GM23338 (cell line): ENCODE measurements around the gene RETNLB. TPM values are rescaled to one million over a fixed set of nuclear protein-coding genes. Genes with fewer than 3 reads are reported as not detected.

Experiments used
- ATAC-seq: fragments of 200-7000 bp; cut with Tn5 transposase; 3 replicates; pipeline ENCODE4 v1.9.1; 2020
- DNase-seq: peaks from one replicate; pipeline ENCODE4 v3.0.0-alpha.2; 2015; ENCODE audit warnings: low spot score
- H2AFZ ChIP-seq: fragments of 200-600 bp; sonication (generic); 2 replicates; pipeline ENCODE4 v1.8.0; 2016; ENCODE audit warnings: antibody characterized with exemption, mild to moderate bottlenecking, moderate library complexity
- H3F3A ChIP-seq: fragments of 200-600 bp; sonication (generic); replicated peaks from 2 replicates; pipeline ENCODE4 v1.8.0; 2017; ENCODE audit warnings: antibody characterized with exemption, mixed run types, low read depth
- H3K27ac ChIP-seq: fragments of 200-600 bp; sonication (generic); 2 replicates; pipeline ENCODE4 v1.6.1; 2016; ENCODE audit warnings: low read depth
- H3K27me3 ChIP-seq: fragments of 200-600 bp; sonication (generic); 2 replicates; pipeline ENCODE4 v1.8.0; 2016; ENCODE audit warnings: mild to moderate bottlenecking, mixed run types, moderate library complexity; ENCODE audit not compliant: insufficient read depth
- H3K36me3 ChIP-seq: fragments of 200-600 bp; sonication (generic); 2 replicates; pipeline ENCODE4 v1.8.0; 2016; ENCODE audit warnings: mild to moderate bottlenecking; ENCODE audit not compliant: insufficient read depth
- H3K4me1 ChIP-seq: fragments of 200-600 bp; sonication (generic); 2 replicates; pipeline ENCODE4 v1.8.0; 2016; ENCODE audit warnings: mild to moderate bottlenecking, moderate library complexity; ENCODE audit not compliant: insufficient read depth
- H3K4me2 ChIP-seq: fragments of 200-600 bp; sonication (generic); 2 replicates; pipeline ENCODE4 v1.7.1; 2017; ENCODE audit warnings: mixed run types
- H3K4me3 ChIP-seq: fragments of 200-600 bp; sonication (generic); 2 replicates; pipeline ENCODE4 v1.6.1; 2016; ENCODE audit warnings: mixed run types
- H3K79me2 ChIP-seq: fragments of 200-600 bp; sonication (generic); replicated peaks from 2 replicates; pipeline ENCODE4 v1.8.0; 2017; ENCODE audit warnings: mild to moderate bottlenecking; ENCODE audit not compliant: insufficient read depth
- H3K9me2 ChIP-seq: fragments of 200-600 bp; sonication (generic); 2 replicates; pipeline ENCODE4 v1.8.0; 2017; ENCODE audit not compliant: insufficient read depth
- H4K20me1 ChIP-seq: fragments of 200-600 bp; sonication (generic); replicated peaks from 2 replicates; pipeline ENCODE4 v1.8.0; 2017; ENCODE audit warnings: mild to moderate bottlenecking; ENCODE audit not compliant: insufficient read depth
- H3K27ac Mint-ChIP-seq: 2 replicates; pipeline ENCODE4 v1.8.0; 2020; ENCODE audit warnings: inconsistent platforms, mild to moderate bottlenecking, moderate library complexity, mixed read lengths
- H3K27me3 Mint-ChIP-seq: 3 replicates; pipeline ENCODE4 v1.8.0; 2022; ENCODE audit warnings: low read depth, mild to moderate bottlenecking, moderate library complexity, mixed read lengths, inconsistent platforms; ENCODE audit not compliant: insufficient read depth, poor library complexity
- H3K36me3 Mint-ChIP-seq: 3 replicates; pipeline ENCODE4 v1.8.0; 2021; ENCODE audit warnings: low read depth, mild to moderate bottlenecking, inconsistent platforms, moderate library complexity, mixed read lengths
- H3K4me1 Mint-ChIP-seq: 3 replicates; pipeline ENCODE4 v1.8.0; 2020; ENCODE audit warnings: mild to moderate bottlenecking, inconsistent platforms, mixed read lengths
- H3K4me3 Mint-ChIP-seq: 3 replicates; pipeline ENCODE4 v1.8.0; 2021; ENCODE audit warnings: moderate library complexity, mild to moderate bottlenecking, inconsistent platforms, mixed read lengths
- H3K9me3 Mint-ChIP-seq: 3 replicates; pipeline ENCODE4 v1.8.0; 2020; ENCODE audit warnings: moderate library complexity, mild to moderate bottlenecking, inconsistent platforms, mixed read lengths
- CREB1 ChIP-seq: fragments of 250-450 bp; sonication (Bioruptor Pico); IDR thresholded peaks from 2 replicates; pipeline ENCODE4 v1.5.0; 2020; ENCODE audit warnings: low read depth, mild to moderate bottlenecking, moderate library complexity
- CTCF ChIP-seq, 2 experiments: fragments of 200-600 bp in 1 of 2; sonication (generic) in 1 of 2; conservative IDR thresholded peaks; 2 replicates each; pipeline versions ENCODE4 v1.5.1 to v1.6.1; 2016 to 2017; ENCODE audit warnings: antibody characterized with exemption in 2 of 2, low read depth in 2 of 2, mild to moderate bottlenecking in 2 of 2, moderate library complexity in 1 of 2
- ETS1 ChIP-seq: IDR thresholded peaks from 2 replicates; pipeline ENCODE4 v1.6.1; 2016; ENCODE audit warnings: antibody characterized with exemption
- EZH2 ChIP-seq: fragments of 200-600 bp; sonication (generic); IDR thresholded peaks from one replicate; pipeline ENCODE4 v1.8.0; 2017; ENCODE audit warnings: antibody characterized with exemption, mild to moderate bottlenecking, low read depth; ENCODE audit not compliant: unreplicated experiment
- EZH2phosphoT487 ChIP-seq: fragments of 200-600 bp; sonication (generic); IDR thresholded peaks from one replicate; pipeline ENCODE4 v1.8.1; 2018; ENCODE audit warnings: antibody characterized with exemption; ENCODE audit not compliant: unreplicated experiment
- JUNB ChIP-seq: IDR thresholded peaks from one replicate; pipeline ENCODE4 v1.6.1; 2016; ENCODE audit warnings: antibody characterized with exemption; ENCODE audit not compliant: unreplicated experiment
- POLR2AphosphoS5 ChIP-seq: IDR thresholded peaks from 2 replicates; pipeline ENCODE4 v1.6.1; 2016; ENCODE audit warnings: antibody characterized with exemption, low read depth
- ZNF114 ChIP-seq: fragments of 250-450 bp; sonication (Bioruptor Pico); IDR thresholded peaks from 2 replicates; pipeline ENCODE4 v1.5.0; 2020; ENCODE audit warnings: mild to moderate bottlenecking, moderate library complexity
- ZNF331 ChIP-seq: fragments of 250-450 bp; sonication (Bioruptor Pico); IDR thresholded peaks from 2 replicates; pipeline ENCODE4 v1.5.0; 2020; ENCODE audit warnings: low read depth, mild to moderate bottlenecking, moderate library complexity
- ZNF462 ChIP-seq: fragments of 250-450 bp; sonication (Bioruptor Pico); IDR thresholded peaks from 2 replicates; pipeline ENCODE4 v1.5.0; 2020; ENCODE audit warnings: mild to moderate bottlenecking, moderate library complexity
- polyA plus RNA-seq: library from polyadenylated mRNA; unstranded; fragments of >200 nt; fragmentation: Nextera tagmentation; extraction: Ambion mirVana; gene quantifications from 2 replicates; pipeline ENCODE4 v1.2.1, GENCODE V29; 2016
- total RNA-seq: library from RNA; depleted of rRNA; stranded (reverse); fragments of >200 nt; shearing (Covaris generic); gene quantifications from 2 replicates; pipeline ENCODE4 v1.2.3, GENCODE V29; 2014

The RETNLB gene
- total and polyA plus RNA-seq, 2 experiments from 2014 or later: not detected

- TF ChIP-seq JUNB (no peak), CREB1 (CRISPR knock-in tag) (no peak), ETS1 (no peak), ZNF331 (CRISPR knock-in tag) (no peak)
Measured at GRCh38 chr3:108713816-108714215, 43.4 kb downstream of the RETNLB start (continued).

- H3K27ac ChIP-seq: no peak overlapping the region
- no peaks in the 10 kb centered on the region for H3K36me3 Mint-ChIP-seq
- TF ChIP-seq JUNB (no peak), ZNF114 (no peak), CREB1 (CRISPR knock-in tag) (no peak), POLR2AphosphoS5 (no peak), ETS1 (no peak), EZH2 (no peak), EZH2phosphoT487 (no peak), CTCF (conservative IDR thresholded peaks at IDR 0.05; ENCODE audit: low read depth in 2 of 2) (no peak), ZNF331 (CRISPR knock-in tag) (no peak), ZNF462 (no peak)
Measured at GRCh38 chr3:108713009-108713516, 44.1 kb downstream of the RETNLB start.

More at GRCh38 chr3:108713009-108713516, 44.1 kb downstream of the RETNLB start:
- Histone ChIP-seq H4K20me1 (no peaks in the 10 kb centered on the region), H3K4me1 (no peaks in the 10 kb centered on the region), H3K79me2 (no peaks in the 10 kb centered on the region), H2AFZ (no peak overlapping the region), H3K9me2 (0 out of 2 replicates have a peak, but pooled peaks cover 3% of the 10 kb centered on the region), H3F3A (no peaks in the 10 kb centered on the region), H3K4me2 (no peak overlapping the region), H3K27me3 (no peaks in the 10 kb centered on the region), H3K36me3 (no peaks in the 10 kb centered on the region), H3K4me3 (no peak overlapping the region)
- no peak overlapping the region for H3K27ac Mint-ChIP-seq
- H3K4me3 Mint-ChIP-seq: no peak overlapping the region
- no peaks in the 10 kb centered on the region for H3K9me3 Mint-ChIP-seq
- DNase-seq (no peak), ATAC-seq (no peak)
- no peaks in the 10 kb centered on the region for H3K4me1 Mint-ChIP-seq
- H3K27me3 Mint-ChIP-seq: no peaks in the 10 kb centered on the region
